ENCODE data around the gene ARSK. TPM values are rescaled to one million over a fixed set of nuclear protein-coding genes. Genes with fewer than 3 reads are reported as not detected.

The ARSK gene
- total and polyA plus RNA-seq, 10 of the 15 experiments (the other 5 are each of a cell fraction or from before 2014, with no cell fraction given): 1.6 to 9.5 (median 5.8) TPM

DNA sequence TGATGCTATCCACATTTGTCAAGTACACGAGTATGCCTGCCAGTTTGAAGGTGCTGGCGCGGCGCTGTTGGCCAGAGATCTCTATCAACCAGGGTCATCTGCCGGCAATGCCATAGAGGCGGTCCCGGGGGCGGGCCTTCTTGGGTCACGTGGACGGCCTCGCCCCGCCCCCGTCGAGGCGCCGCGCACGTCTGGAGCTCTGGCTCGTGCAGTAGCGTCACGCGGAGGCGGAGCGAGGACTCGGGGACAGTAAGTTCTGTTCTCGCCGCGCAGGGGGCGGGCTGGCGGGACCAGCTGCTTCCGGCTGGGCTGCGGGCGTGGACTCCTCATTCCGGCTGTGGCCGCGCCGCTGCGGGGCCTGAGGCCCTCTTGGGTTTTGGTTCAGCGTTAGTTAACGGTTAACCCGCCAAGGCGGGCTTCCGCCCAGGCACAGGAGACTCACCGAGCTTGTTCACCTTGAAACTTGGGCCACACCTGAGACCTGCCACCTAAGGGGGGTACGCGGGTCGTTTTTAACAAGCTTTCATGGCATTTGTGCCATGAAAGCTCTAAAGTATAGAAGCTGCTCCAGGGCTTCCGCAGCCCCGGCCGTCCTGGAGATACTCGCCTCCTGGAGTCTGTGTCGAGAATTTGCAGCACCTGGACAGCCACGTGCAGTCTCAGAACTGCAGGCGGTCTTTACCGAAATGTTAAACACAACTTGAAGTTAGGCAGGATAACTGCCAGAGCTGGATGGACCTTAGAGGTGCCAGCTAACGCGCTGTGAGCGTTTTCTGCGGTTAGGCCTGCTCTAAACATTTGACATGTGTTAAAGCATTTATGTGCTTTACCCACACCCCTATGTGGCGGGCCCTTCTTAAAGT lies 91.9 kb downstream of the ARSK start, which contains the start of gene RFESD (continued):
- TF ChIP-seq, protein P1, sequence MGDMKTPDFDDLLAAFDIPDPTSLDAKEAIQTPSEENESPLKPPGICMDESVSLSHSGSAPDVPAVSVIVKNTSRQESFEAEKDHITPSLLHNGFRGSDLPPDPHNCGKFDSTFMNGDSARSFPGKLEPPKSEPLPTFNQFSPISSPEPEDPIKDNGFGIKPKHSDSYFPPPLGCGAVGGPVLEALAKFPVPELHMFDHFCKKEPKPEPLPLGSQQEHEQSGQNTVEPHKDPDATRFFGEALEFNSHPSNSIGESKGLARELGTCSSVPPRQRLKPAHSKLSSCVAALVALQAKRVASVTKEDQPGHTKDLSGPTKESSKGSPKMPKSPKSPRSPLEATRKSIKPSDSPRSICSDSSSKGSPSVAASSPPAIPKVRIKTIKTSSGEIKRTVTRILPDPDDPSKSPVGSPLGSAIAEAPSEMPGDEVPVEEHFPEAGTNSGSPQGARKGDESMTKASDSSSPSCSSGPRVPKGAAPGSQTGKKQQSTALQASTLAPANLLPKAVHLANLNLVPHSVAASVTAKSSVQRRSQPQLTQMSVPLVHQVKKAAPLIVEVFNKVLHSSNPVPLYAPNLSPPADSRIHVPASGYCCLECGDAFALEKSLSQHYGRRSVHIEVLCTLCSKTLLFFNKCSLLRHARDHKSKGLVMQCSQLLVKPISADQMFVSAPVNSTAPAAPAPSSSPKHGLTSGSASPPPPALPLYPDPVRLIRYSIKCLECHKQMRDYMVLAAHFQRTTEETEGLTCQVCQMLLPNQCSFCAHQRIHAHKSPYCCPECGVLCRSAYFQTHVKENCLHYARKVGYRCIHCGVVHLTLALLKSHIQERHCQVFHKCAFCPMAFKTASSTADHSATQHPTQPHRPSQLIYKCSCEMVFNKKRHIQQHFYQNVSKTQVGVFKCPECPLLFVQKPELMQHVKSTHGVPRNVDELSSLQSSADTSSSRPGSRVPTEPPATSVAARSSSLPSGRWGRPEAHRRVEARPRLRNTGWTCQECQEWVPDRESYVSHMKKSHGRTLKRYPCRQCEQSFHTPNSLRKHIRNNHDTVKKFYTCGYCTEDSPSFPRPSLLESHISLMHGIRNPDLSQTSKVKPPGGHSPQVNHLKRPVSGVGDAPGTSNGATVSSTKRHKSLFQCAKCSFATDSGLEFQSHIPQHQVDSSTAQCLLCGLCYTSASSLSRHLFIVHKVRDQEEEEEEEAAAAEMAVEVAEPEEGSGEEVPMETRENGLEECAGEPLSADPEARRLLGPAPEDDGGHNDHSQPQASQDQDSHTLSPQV (IDR thresholded peaks at IDR 0.05): no peak
- TF ChIP-seq NRF1 (conservative IDR thresholded peaks at IDR 0.05; ENCODE audit: low read depth, low read length): peak; percentile 35; the same call in 1 of the 2 replicates
- TF ChIP-seq MXI1 (IDR thresholded peaks at IDR 0.05; ENCODE audit: low read depth, low read length): peak; percentile 82; the same call in 1 of the 2 replicates
- TF ChIP-seq NFXL1 (IDR thresholded peaks at IDR 0.05; ENCODE audit: borderline replicate concordance): no peak
- TF ChIP-seq, protein P2, sequence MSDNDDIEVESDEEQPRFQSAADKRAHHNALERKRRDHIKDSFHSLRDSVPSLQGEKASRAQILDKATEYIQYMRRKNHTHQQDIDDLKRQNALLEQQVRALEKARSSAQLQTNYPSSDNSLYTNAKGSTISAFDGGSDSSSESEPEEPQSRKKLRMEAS (IDR thresholded peaks at IDR 0.05; ENCODE audit: low read depth, low read length): peak; percentile 50; the same call in 1 of the 2 replicates
- peak; percentile 81 for TF ChIP-seq POLR2AphosphoS5 (IDR thresholded peaks at IDR 0.05; ENCODE audit: low read length)
- TF ChIP-seq, protein P3, sequence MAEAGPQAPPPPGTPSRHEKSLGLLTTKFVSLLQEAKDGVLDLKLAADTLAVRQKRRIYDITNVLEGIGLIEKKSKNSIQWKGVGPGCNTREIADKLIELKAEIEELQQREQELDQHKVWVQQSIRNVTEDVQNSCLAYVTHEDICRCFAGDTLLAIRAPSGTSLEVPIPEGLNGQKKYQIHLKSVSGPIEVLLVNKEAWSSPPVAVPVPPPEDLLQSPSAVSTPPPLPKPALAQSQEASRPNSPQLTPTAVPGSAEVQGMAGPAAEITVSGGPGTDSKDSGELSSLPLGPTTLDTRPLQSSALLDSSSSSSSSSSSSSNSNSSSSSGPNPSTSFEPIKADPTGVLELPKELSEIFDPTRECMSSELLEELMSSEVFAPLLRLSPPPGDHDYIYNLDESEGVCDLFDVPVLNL (IDR thresholded peaks at IDR 0.05; ENCODE audit: low read depth, low read length): 0 out of 2 replicates have a peak, but pooled peaks have one; percentile 18
- TF ChIP-seq ZBED1 (IDR thresholded peaks at IDR 0.05; ENCODE audit: borderline replicate concordance): no peak
- TF ChIP-seq RFX5 (IDR thresholded peaks at IDR 0.05; ENCODE audit: low read depth, low read length): no peak
- peak; percentile 68 for TF ChIP-seq CREB1 (IDR thresholded peaks at IDR 0.05; ENCODE audit: low read depth)
- TF ChIP-seq ZNF24 (IDR thresholded peaks at IDR 0.05): no peak
- peak; percentile 69; the same call in 1 of the 2 replicates for TF ChIP-seq ASH2L (IDR thresholded peaks at IDR 0.05; ENCODE audit: borderline replicate concordance, low read depth)
- TF ChIP-seq FOS (IDR thresholded peaks at IDR 0.05; ENCODE audit: borderline replicate concordance, extremely low read depth, insufficient read length): no peak
- no peak for TF ChIP-seq EP300 (IDR thresholded peaks at IDR 0.05; ENCODE audit: borderline replicate concordance in 1 of 2, control insufficient read depth in 1 of 2, low read depth in 2 of 2, low read length in 2 of 2)
- TF ChIP-seq GATAD2B (conservative IDR thresholded peaks at IDR 0.05; ENCODE audit: low read depth): peak; percentile 78; the same call in 1 of the 2 replicates
- no peak for TF ChIP-seq MTA3 (IDR thresholded peaks at IDR 0.05; ENCODE audit: borderline replicate concordance, low read length)
- peak; percentile 65; the same call in 1 of the 2 replicates for TF ChIP-seq GABPA (IDR thresholded peaks at IDR 0.05; ENCODE audit: low read depth)
- peak; percentile 89 for TF ChIP-seq TCF3 (IDR thresholded peaks at IDR 0.05; ENCODE audit: borderline replicate concordance, insufficient read depth, low read depth, low read length)
- peak; percentile 18 to 55; a peak in 2 of 4 replicates for TF ChIP-seq IKZF2 (IDR thresholded peaks at IDR 0.05)
- TF ChIP-seq, protein P4, sequence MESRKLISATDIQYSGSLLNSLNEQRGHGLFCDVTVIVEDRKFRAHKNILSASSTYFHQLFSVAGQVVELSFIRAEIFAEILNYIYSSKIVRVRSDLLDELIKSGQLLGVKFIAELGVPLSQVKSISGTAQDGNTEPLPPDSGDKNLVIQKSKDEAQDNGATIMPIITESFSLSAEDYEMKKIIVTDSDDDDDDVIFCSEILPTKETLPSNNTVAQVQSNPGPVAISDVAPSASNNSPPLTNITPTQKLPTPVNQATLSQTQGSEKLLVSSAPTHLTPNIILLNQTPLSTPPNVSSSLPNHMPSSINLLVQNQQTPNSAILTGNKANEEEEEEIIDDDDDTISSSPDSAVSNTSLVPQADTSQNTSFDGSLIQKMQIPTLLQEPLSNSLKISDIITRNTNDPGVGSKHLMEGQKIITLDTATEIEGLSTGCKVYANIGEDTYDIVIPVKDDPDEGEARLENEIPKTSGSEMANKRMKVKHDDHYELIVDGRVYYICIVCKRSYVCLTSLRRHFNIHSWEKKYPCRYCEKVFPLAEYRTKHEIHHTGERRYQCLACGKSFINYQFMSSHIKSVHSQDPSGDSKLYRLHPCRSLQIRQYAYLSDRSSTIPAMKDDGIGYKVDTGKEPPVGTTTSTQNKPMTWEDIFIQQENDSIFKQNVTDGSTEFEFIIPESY (IDR thresholded peaks at IDR 0.05): no peak; the same call in 1 of the 2 replicates
- TF ChIP-seq PAX8 (IDR thresholded peaks at IDR 0.05): no peak

Measured in GM12878 (cell line).